ENCODE data around the gene OS9.

Gene OS9

GRCh38 chr12:57769594-57769993 is 75.7 kb downstream of the OS9 start:
- no peak for DNase-seq

GRCh38 chr12:57770734-57771133 is 76.8 kb downstream of the OS9 start:
- no peak for DNase-seq

Data from GDM1 (cell line).